Upper lobe of right lung (tissue), 1 donor: Measurements from ENCODE around the gene POU4F3. TPM values are rescaled to one million over a fixed set of nuclear protein-coding genes. Genes with fewer than 3 reads are reported as not detected.

Experiments used
- ATAC-seq: fragments of 200-7000 bp; cut with Tn5 transposase; one replicate; pipeline ENCODE4 v1.9.1; 2020; ENCODE audit warnings: mild to moderate bottlenecking, moderate library complexity
- DNase-seq: peaks from one replicate; pipeline ENCODE4 v3.0.0-alpha.2; 2020
- H3K27ac ChIP-seq: fragments of 200-600 bp; one replicate; pipeline ENCODE4 v1.8.0; 2022
- H3K27me3 ChIP-seq: fragments of 200-600 bp; one replicate; pipeline ENCODE4 v1.8.0; 2022; ENCODE audit warnings: mild to moderate bottlenecking
- H3K36me3 ChIP-seq: fragments of 200-600 bp; one replicate; pipeline ENCODE4 v1.8.0; 2022
- H3K4me1 ChIP-seq: fragments of 200-600 bp; one replicate; pipeline ENCODE4 v1.8.0; 2022
- H3K4me3 ChIP-seq: fragments of 200-600 bp; one replicate; pipeline ENCODE4 v1.8.0; 2022; ENCODE audit warnings: mild to moderate bottlenecking
- H3K9me3 ChIP-seq: fragments of 200-600 bp; one replicate; pipeline ENCODE4 v1.8.0; 2022
- intact Hi-C: fragments of 100-400 bp; cut with DNase I; formaldehyde crosslinking; loops from one replicate; pipeline ENCODE4 v1.11.0; 2022
- total RNA-seq: library from RNA; stranded (reverse); fragmentation: NEBNext Ultra II Directional; extraction: Animal tissue kit (Norgen Biotek cat#: 25700); gene quantifications from one replicate; pipeline ENCODE4 v1.2.1, GENCODE V29; 2021
- TF ChIP-seq, protein P1 (sequence below): fragments of 200-600 bp; IDR thresholded peaks from one replicate; pipeline ENCODE4 v1.8.0; 2022; ENCODE audit warnings: antibody characterized with exemption
- donor health status: DM: no; HTN: yes; CAD: no; lungs with severe emphysema.

The POU4F3 gene
- total RNA-seq, 1 donor from 2014 or later = not detected

DNA sequence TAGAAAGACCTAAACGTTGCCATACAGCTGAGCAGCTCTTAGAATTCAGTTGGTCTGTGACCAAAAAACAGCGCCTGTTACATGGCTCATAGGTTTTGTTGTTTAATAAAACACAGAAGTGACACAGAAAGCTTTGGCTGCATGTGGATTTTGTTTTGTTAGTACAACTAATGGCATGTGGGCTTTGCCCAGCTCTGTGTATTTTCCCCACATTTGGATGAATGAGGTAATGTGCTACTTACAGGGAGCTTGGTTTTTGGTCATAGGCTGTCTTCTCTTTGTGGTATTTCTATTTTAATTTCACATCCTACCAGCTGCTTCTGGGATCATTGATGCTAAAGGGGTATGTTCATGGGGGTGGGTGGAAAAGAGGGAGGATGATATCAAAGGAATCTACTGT, 37.0 kb upstream of the POU4F3 start:
- TF ChIP-seq, protein P1, sequence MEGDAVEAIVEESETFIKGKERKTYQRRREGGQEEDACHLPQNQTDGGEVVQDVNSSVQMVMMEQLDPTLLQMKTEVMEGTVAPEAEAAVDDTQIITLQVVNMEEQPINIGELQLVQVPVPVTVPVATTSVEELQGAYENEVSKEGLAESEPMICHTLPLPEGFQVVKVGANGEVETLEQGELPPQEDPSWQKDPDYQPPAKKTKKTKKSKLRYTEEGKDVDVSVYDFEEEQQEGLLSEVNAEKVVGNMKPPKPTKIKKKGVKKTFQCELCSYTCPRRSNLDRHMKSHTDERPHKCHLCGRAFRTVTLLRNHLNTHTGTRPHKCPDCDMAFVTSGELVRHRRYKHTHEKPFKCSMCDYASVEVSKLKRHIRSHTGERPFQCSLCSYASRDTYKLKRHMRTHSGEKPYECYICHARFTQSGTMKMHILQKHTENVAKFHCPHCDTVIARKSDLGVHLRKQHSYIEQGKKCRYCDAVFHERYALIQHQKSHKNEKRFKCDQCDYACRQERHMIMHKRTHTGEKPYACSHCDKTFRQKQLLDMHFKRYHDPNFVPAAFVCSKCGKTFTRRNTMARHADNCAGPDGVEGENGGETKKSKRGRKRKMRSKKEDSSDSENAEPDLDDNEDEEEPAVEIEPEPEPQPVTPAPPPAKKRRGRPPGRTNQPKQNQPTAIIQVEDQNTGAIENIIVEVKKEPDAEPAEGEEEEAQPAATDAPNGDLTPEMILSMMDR = no peak
- no peak for DNase-seq
- Histone ChIP-seq H3K9me3 (no peaks in the 10 kb centered on the region), H3K27me3 (no peaks in the 10 kb centered on the region), H3K36me3 (no peaks in the 10 kb centered on the region), H3K4me3 (no peak overlapping the region), H3K4me1 (no peaks in the 10 kb centered on the region), H3K27ac (no peak overlapping the region)
- intact Hi-C loops = no loop called here
- ATAC-seq = no peak

- ATAC-seq (no peak), DNase-seq (no peak)
- no peaks in the 10 kb centered on the region for H3K36me3 ChIP-seq
- H3K9me3 ChIP-seq = no peaks in the 10 kb centered on the region
- H3K27ac ChIP-seq = no peak overlapping the region
- H3K4me3 ChIP-seq = no peak overlapping the region
- no peaks in the 10 kb centered on the region for H3K27me3 ChIP-seq
- TF ChIP-seq, protein P1 = no peak
- intact Hi-C loops = no loop called here
- H3K4me1 ChIP-seq = no peaks in the 10 kb centered on the region
These were observed 36.2 kb upstream of the POU4F3 start for GRCh38 chr5:146302406-146302805.

DNA sequence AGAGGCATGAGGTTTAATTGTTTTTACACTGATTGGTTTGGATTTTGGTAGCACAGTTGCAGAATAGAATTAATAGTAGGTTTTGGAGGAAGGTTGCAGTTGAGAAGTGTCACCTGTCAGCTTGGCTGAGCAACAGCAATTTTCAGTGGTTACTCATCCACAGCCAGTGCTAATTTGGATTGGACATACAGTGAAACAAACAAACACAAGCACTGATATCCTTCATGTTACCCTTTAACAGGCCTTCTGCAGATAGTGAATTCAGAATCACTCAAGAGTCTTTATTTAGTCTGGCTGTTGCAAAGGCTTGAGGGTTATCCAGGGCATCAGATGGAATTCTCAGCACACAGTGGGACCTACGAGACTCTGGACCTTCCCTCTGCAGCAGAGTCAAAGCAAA, 31.8 kb upstream of the POU4F3 start:
- intact Hi-C loops = no loop called here
- DNase-seq (no peak), ATAC-seq (no peak)
- Histone ChIP-seq H3K9me3 (no peaks in the 10 kb centered on the region), H3K36me3 (no peaks in the 10 kb centered on the region), H3K27ac (no peak overlapping the region), H3K4me1 (no peaks in the 10 kb centered on the region), H3K4me3 (no peak overlapping the region), H3K27me3 (peaks cover 6% of the 10 kb centered on the region)
- TF ChIP-seq, protein P1 = no peak

GRCh38 chr5:146307796-146308195, 30.8 kb upstream of the POU4F3 start:
- intact Hi-C loops = no loop called here
- DNase-seq (no peak), ATAC-seq (no peak)
- Histone ChIP-seq H3K4me3 (no peak overlapping the region), H3K36me3 (no peaks in the 10 kb centered on the region), H3K4me1 (no peaks in the 10 kb centered on the region), H3K27ac (no peak overlapping the region), H3K27me3 (peaks cover 6% of the 10 kb centered on the region), H3K9me3 (no peaks in the 10 kb centered on the region)
- TF ChIP-seq, protein P1 = no peak

GRCh38 chr5:146310540-146310939, 28.1 kb upstream of the POU4F3 start:
- H3K36me3 ChIP-seq = no peaks in the 10 kb centered on the region
- intact Hi-C loops = no loop called here
- H3K27me3 ChIP-seq = peaks cover 6% of the 10 kb centered on the region
- H3K4me1 ChIP-seq = no peaks in the 10 kb centered on the region
- ATAC-seq = no peak
- DNase-seq = no peak
- H3K4me3 ChIP-seq = no peak overlapping the region
- TF ChIP-seq, protein P1 = no peak
- H3K27ac ChIP-seq = no peak overlapping the region
- H3K9me3 ChIP-seq = no peaks in the 10 kb centered on the region

- DNase-seq = no peak
- no peak for ATAC-seq
- H3K36me3 ChIP-seq = no peaks in the 10 kb centered on the region
- intact Hi-C loops = no loop called here
- TF ChIP-seq, protein P1 = no peak
- no peak overlapping the region for H3K4me3 ChIP-seq
- H3K27me3 ChIP-seq = peaks cover 6% of the 10 kb centered on the region
- no peaks in the 10 kb centered on the region for H3K9me3 ChIP-seq
- H3K4me1 ChIP-seq = no peaks in the 10 kb centered on the region
- no peak overlapping the region for H3K27ac ChIP-seq
These were observed 27.4 kb upstream of the POU4F3 start for GRCh38 chr5:146311278-146311677.
